Measurements from ENCODE around the gene PLEKHH2.
"Not testable (repeated sequence)": the region's sequence is repeated elsewhere in the genome, so short reads cannot be mapped to it uniquely, and the experiment has no call there.

The PLEKHH2 gene

GRCh38 chr2:43642363-43642762 is 5.3 kb downstream of the PLEKHH2 start:
- no peak for FAIRE-seq

- FAIRE-seq: no peak
These were observed 6.6 kb downstream of the PLEKHH2 start for GRCh38 chr2:43643680-43644079.

- no peak for FAIRE-seq
These were observed 12.1 kb downstream of the PLEKHH2 start for GRCh38 chr2:43648994-43649701.

- no peak for FAIRE-seq
These were observed 16.4 kb downstream of the PLEKHH2 start for GRCh38 chr2:43653506-43653905.

- FAIRE-seq: no peak
These were observed 20.2 kb downstream of the PLEKHH2 start for GRCh38 chr2:43657241-43657640.

GRCh38 chr2:43675646-43676321 is 38.7 kb downstream of the PLEKHH2 start:
- FAIRE-seq: no peak

GRCh38 chr2:43676322-43677050 is 39.4 kb downstream of the PLEKHH2 start, which contains the start of gene C1GALT1C1L:
TSS of gene C1GALT1C1L (minus strand) at chr2:43676429. CDS start at chr2:43676322, 107 bp downstream.
- FAIRE-seq: peak; percentile 56

- FAIRE-seq: not testable (repeated sequence)
These were observed 40.7 kb downstream of the PLEKHH2 start for GRCh38 chr2:43677783-43678182.

GRCh38 chr2:43685357-43685756 is 48.3 kb downstream of the PLEKHH2 start:
- FAIRE-seq: no peak

GRCh38 chr2:43689999-43690398 is 52.9 kb downstream of the PLEKHH2 start:
- no peak for FAIRE-seq

- no peak for FAIRE-seq
These were observed 55.5 kb downstream of the PLEKHH2 start for GRCh38 chr2:43692428-43692994.

GRCh38 chr2:43698140-43698539 is 61.1 kb downstream of the PLEKHH2 start:
- not testable (repeated sequence) for FAIRE-seq

GRCh38 chr2:43699761-43700160 is 62.7 kb downstream of the PLEKHH2 start:
- no peak for FAIRE-seq

GRCh38 chr2:43701111-43701510 is 64.1 kb downstream of the PLEKHH2 start:
- FAIRE-seq: no peak

- no peak for FAIRE-seq
These were observed 70.4 kb downstream of the PLEKHH2 start for GRCh38 chr2:43707255-43708015.

GRCh38 chr2:43708178-43708577 is 71.1 kb downstream of the PLEKHH2 start:
- no peak for FAIRE-seq

GRCh38 chr2:43708891-43709290 is 71.8 kb downstream of the PLEKHH2 start:
- FAIRE-seq: no peak

GRCh38 chr2:43710866-43711265 is 73.8 kb downstream of the PLEKHH2 start:
- FAIRE-seq: no peak

GRCh38 chr2:43714164-43714563 is 77.1 kb downstream of the PLEKHH2 start:
- no peak for FAIRE-seq

GRCh38 chr2:43715300-43716098 is 78.4 kb downstream of the PLEKHH2 start:
- FAIRE-seq: no peak

GRCh38 chr2:43717322-43717721 is 80.3 kb downstream of the PLEKHH2 start:
- FAIRE-seq: no peak

All from islet of Langerhans (tissue), 1 donor.